Measurements from ENCODE around the gene PABPN1.
A peak's percentile ranks its signal among the peaks of the same experiment; 100 is the strongest.

The PABPN1 gene

GRCh38 chr14:23358042-23358441 lies 36.8 kb downstream of the PABPN1 start:
- no peak for DNase-seq (ENCODE audit: low spot score)

- DNase-seq (ENCODE audit: low spot score) = no peak
Observed at GRCh38 chr14:23358553-23359166, 37.4 kb downstream of the PABPN1 start.

- no peak for DNase-seq (ENCODE audit: low spot score)
Observed at GRCh38 chr14:23359167-23359626, 37.9 kb downstream of the PABPN1 start.

- DNase-seq (ENCODE audit: low spot score) = no peak
Observed at GRCh38 chr14:23359722-23360447, 38.6 kb downstream of the PABPN1 start.

GRCh38 chr14:23360496-23360895 lies 39.2 kb downstream of the PABPN1 start:
- peak; percentile 89 for DNase-seq (ENCODE audit: low spot score)

GRCh38 chr14:23361320-23361719 lies 40.1 kb downstream of the PABPN1 start:
- DNase-seq (ENCODE audit: low spot score) = peak; percentile 68

- no peak for DNase-seq (ENCODE audit: low spot score)
Observed at GRCh38 chr14:23361763-23362162, 40.5 kb downstream of the PABPN1 start.

GRCh38 chr14:23362200-23362599 lies 40.9 kb downstream of the PABPN1 start:
- no peak for DNase-seq (ENCODE audit: low spot score)

GRCh38 chr14:23364164-23365035 lies 43.1 kb downstream of the PABPN1 start:
- peak; percentile 88 for DNase-seq (ENCODE audit: low spot score)

GRCh38 chr14:23365036-23365731 lies 43.9 kb downstream of the PABPN1 start, which contains the start of gene EFS:
Gene EFS, minus strand, starts transcription at chr14:23365172. Its CDS starts 147 bp downstream, at chr14:23365025.
- peak; percentile 60 for DNase-seq (ENCODE audit: low spot score)

- DNase-seq (ENCODE audit: low spot score) = peak; percentile 83
Observed at GRCh38 chr14:23365732-23366425, 44.6 kb downstream of the PABPN1 start.

- DNase-seq (ENCODE audit: low spot score) = peak; percentile 72
Observed at GRCh38 chr14:23366426-23366921, 45.2 kb downstream of the PABPN1 start.

- no peak for DNase-seq (ENCODE audit: low spot score)
Observed at GRCh38 chr14:23370221-23370620, 49.0 kb downstream of the PABPN1 start.

- DNase-seq (ENCODE audit: low spot score) = no peak
Observed at GRCh38 chr14:23371865-23372264, 50.6 kb downstream of the PABPN1 start.

- DNase-seq (ENCODE audit: low spot score) = no peak
Observed at GRCh38 chr14:23372509-23372908, 51.3 kb downstream of the PABPN1 start, which contains the start of gene IL25. Gene IL25, plus strand, starts transcription at chr14:23372809.

- no peak for DNase-seq (ENCODE audit: low spot score)
Observed at GRCh38 chr14:23373041-23373440, 51.8 kb downstream of the PABPN1 start.

Data from Ammon's horn (tissue), 1 donor.